ENCODE measurements around the gene ZNF436. TPM values are rescaled to one million over a fixed set of nuclear protein-coding genes. Genes with fewer than 3 reads are reported as not detected.

The ZNF436 gene
- total RNA-seq, 2 donors from 2014 or later = 7.1 to 13.9 TPM

GRCh38 chr1:23343221-23344110 is 26.2 kb downstream of the ZNF436 start:
- Histone ChIP-seq H3K27ac (peak overlapping the region; percentile 96), H3K4me3 (peak overlapping the region; percentile 83), H3K4me1 (peaks cover 9% of the 10 kb centered on the region), H3K36me3 (no peaks in the 10 kb centered on the region), H3K9me3 (no peaks in the 10 kb centered on the region), H3K27me3 (no peaks in the 10 kb centered on the region), H3K9ac (ENCODE audit: low read depth in 2 of 2, low read length in 2 of 2) (peak overlapping the region; percentile 77 to 80)
- peak; percentile 43 for DNase-seq
- TF ChIP-seq CTCF (IDR thresholded peaks at IDR 0.05) = no peak
- intact Hi-C loops (cut with DNase I) = loop anchor here (10.0 kb wide), 1 partner anchor 61 kb away; no protein-coding TSS in a partner anchor

- H3K27me3 ChIP-seq = no peaks in the 10 kb centered on the region
- peak overlapping the region; percentile 6 for H3K27ac ChIP-seq
- no peaks in the 10 kb centered on the region for H3K9me3 ChIP-seq
- intact Hi-C loops (cut with DNase I) = loop anchor here (10.0 kb wide), 1 partner anchor 63 kb away; no protein-coding TSS in a partner anchor
- peaks cover 9% of the 10 kb centered on the region for H3K36me3 ChIP-seq
- peak overlapping the region in 1 of 2 donors; percentile 77 for H3K9ac ChIP-seq (ENCODE audit: low read depth in 2 of 2, low read length in 2 of 2)
- no peak for TF ChIP-seq CTCF (IDR thresholded peaks at IDR 0.05)
- H3K4me1 ChIP-seq = peaks cover 9% of the 10 kb centered on the region
- H3K4me3 ChIP-seq = peak overlapping the region; percentile 83
- DNase-seq = no peak
Observed at GRCh38 chr1:23341931-23342692, 27.5 kb downstream of the ZNF436 start.

DNA sequence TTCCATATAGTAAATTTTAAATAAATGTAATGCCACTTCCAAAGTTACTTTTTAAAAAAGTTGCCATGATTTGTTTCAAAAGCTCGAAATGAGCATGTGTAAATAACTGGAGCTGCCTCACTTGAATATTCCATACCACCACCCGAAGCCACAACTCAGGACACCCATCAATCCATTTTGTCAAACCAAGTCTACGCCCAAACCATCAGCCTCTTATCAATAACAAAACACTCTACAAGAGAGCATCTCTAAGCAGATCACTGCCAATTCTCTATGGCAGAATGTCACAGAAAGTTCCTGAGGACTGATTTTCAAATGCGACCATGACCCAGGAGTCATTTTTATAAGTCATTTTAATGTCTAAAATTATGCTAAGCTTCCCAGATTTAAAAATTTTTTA is 30.0 kb downstream of the ZNF436 start:
- no peak for TF ChIP-seq CTCF (IDR thresholded peaks at IDR 0.05)
- no peak overlapping the region for H3K4me3 ChIP-seq
- no peak for DNase-seq
- no peak overlapping the region for H3K9ac ChIP-seq (ENCODE audit: low read depth in 2 of 2, low read length in 2 of 2)
- intact Hi-C loops (cut with DNase I) = loop anchor here (10.0 kb wide), 1 partner anchor 65 kb away; no protein-coding TSS in a partner anchor
- no peaks in the 10 kb centered on the region for H3K9me3 ChIP-seq
- H3K36me3 ChIP-seq = peaks cover 15% of the 10 kb centered on the region
- no peak overlapping the region for H3K27ac ChIP-seq
- H3K4me1 ChIP-seq = peaks cover 9% of the 10 kb centered on the region
- no peaks in the 10 kb centered on the region for H3K27me3 ChIP-seq

DNA sequence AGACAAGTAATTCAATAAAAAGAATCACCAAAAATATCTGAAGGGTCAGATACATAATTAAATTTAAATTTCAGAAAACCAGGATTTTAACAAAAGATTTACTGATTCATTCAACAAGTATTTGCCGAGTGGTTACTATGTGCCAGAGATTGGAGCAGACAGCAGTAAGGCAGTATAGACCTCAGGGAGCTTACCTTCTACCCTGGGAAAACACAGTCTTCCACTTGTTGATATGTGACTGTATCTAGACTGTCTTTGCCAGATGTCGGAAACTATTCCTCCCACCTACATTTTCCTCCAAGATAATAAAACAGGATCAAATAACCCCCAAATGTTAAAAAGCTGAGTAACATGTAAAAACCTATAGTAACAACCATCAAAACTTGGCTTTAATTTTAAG is 31.8 kb downstream of the ZNF436 start:
- Histone ChIP-seq H3K27me3 (no peaks in the 10 kb centered on the region), H3K27ac (no peak overlapping the region), H3K9me3 (no peaks in the 10 kb centered on the region), H3K4me1 (peaks cover 9% of the 10 kb centered on the region), H3K9ac (ENCODE audit: low read depth in 2 of 2, low read length in 2 of 2) (no peak overlapping the region), H3K4me3 (no peak overlapping the region), H3K36me3 (peaks cover 24% of the 10 kb centered on the region)
- TF ChIP-seq CTCF (IDR thresholded peaks at IDR 0.05) = no peak
- no peak for DNase-seq
- intact Hi-C loops (cut with DNase I) = no loop called here

GRCh38 chr1:23331713-23332112 is 37.9 kb downstream of the ZNF436 start:
- no peak for TF ChIP-seq CTCF (IDR thresholded peaks at IDR 0.05)
- H3K9ac ChIP-seq (ENCODE audit: low read depth in 2 of 2, low read length in 2 of 2) = no peak overlapping the region
- no peak for DNase-seq
- H3K9me3 ChIP-seq = no peaks in the 10 kb centered on the region
- no peak overlapping the region for H3K27ac ChIP-seq
- H3K4me3 ChIP-seq = no peak overlapping the region
- H3K4me1 ChIP-seq = no peaks in the 10 kb centered on the region
- H3K27me3 ChIP-seq = no peaks in the 10 kb centered on the region
- peaks cover 19% of the 10 kb centered on the region for H3K36me3 ChIP-seq
- intact Hi-C loops (cut with DNase I) = no loop called here

Data from colonic mucosa (tissue), 4 donors.